ENCODE measurements around the gene MDM4. TPM values are rescaled to one million over a fixed set of nuclear protein-coding genes. Genes with fewer than 3 reads are reported as not detected.
A peak's percentile ranks its signal among the peaks of the same experiment; 100 is the strongest.

MDM4 gene
- total RNA-seq, 1 experiment from 2014 or later: 56.5 TPM

DNA sequence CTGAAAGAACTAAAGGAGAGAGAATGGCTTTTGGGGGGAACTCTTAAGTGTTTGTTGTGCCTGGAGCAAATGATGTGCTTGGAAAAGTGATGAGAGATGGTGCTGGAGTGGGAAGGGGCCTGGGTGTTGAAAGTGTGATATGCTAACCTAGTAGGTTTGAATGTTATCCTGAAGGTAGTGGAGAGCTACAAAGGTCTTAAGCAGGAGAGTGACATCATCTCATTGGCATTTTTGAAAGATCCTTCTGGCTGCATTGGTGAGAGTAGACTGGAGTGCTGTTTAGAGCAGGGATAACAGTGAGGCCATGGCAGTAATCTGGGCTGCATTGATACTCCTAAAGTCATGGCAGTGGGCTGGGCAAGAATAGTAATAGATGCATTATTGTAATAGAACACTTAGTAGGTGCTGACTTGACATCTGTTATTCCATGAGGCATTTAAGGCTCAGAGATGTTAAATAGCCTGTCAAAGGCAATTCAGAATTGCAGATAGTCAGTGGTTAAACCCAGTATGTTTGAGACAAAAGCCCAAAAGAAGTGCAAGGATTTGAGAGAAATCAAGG, 44.5 kb downstream of the MDM4 start:
- peaks cover 47% of the 10 kb centered on the region for H3K4me1 Mint-ChIP-seq (ENCODE audit: low read depth, unreplicated experiment)
- intact Hi-C loops (cut with micrococcal nuclease; ENCODE audit: unreplicated experiment): no loop called here
- H3K4me1 ChIP-seq: peaks cover 33% of the 10 kb centered on the region
- no peaks in the 10 kb centered on the region for H3K27me3 Mint-ChIP-seq (ENCODE audit: insufficient read depth, unreplicated experiment)
- BruUV-seq (replicated peaks): no TSS peak
- ChIA-PET CTCF (interaction anchor here (0.6 kb wide), 1 partner anchor 97 kb away, joined by 3 read pairs; no protein-coding TSS in a partner anchor), POLR2A (no interaction called here)
- DNase-seq: peak in 1 of 2 experiments; percentile 30
- H3K36me3 ChIP-seq (ENCODE audit: control insufficient read depth, insufficient read depth, low read length): no peaks in the 10 kb centered on the region; the same call in 1 of the 2 replicates
- no peak overlapping the region for H3K4me3 Mint-ChIP-seq (ENCODE audit: unreplicated experiment)
- H3K27ac Mint-ChIP-seq (ENCODE audit: unreplicated experiment): peak overlapping the region; percentile 9
- no peaks in the 10 kb centered on the region for H3K27me3 ChIP-seq (replicated peaks; ENCODE audit: control insufficient read depth, insufficient read depth, low read length)
- no peak overlapping the region for H3K4me3 ChIP-seq (ENCODE audit: low read depth, low read length)
- TF ChIP-seq CTCF (IDR thresholded peaks at IDR 0.05; ENCODE audit: insufficient read depth in 1 of 2, low read depth in 1 of 2, low read length in 1 of 2, severe bottlenecking in 1 of 2, unreplicated experiment in 1 of 2): no peak
- peaks cover 31% of the 10 kb centered on the region for H3K36me3 Mint-ChIP-seq (ENCODE audit: insufficient read depth, unreplicated experiment)
- no peaks in the 10 kb centered on the region for H3K9me3 ChIP-seq
- H3K9me3 Mint-ChIP-seq (ENCODE audit: unreplicated experiment): no peaks in the 10 kb centered on the region

DNA sequence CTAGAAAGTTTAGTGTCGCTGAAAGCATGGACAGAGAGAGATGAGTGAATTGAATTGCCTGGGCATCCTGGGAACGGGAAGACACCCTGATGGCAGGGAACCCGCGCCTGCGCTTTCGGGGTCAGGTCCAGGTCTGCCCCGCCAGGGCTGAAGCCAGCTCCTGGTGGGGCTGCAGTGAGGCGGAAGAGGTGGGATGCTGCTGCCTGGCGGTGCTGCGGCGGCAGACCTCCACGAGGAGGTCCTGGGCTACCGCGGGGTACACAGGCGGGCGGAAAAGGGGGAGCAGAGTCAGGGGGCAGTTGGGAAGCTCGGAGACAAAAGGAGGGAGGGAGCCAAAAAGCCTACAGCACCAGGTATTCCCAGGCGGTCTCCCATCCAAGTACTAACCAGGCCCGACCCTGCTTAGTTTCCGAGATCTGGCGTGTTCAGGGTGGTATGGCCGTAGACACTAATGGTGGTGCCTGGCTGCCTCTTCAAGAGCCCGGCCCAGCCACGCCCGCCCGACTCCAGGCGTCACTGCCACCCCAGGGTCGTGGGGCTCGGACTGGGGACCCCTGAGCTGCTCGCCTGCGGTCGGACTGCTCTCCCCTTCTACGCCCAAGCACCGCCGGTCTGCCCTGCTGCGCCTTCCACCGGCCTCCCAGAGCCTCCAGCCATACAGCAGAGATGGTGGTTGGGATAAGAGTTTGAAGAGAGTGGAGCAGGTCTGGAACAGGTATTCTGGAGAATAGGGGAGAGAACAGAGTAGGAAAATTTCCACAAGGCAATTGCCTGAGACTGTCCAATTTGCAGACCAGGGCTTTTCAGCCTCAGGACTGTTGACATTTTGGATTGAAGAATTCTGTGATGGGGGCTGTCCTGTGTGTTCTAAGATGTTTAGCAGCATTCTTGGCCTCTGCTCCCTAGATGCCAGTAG, 46.1 kb downstream of the MDM4 start:
- Histone ChIP-seq H3K4me3 (ENCODE audit: low read depth, low read length) (no peak overlapping the region), H3K36me3 (ENCODE audit: control insufficient read depth, insufficient read depth, low read length) (no peaks in the 10 kb centered on the region; the same call in 1 of the 2 replicates), H3K9me3 (no peaks in the 10 kb centered on the region), H3K27me3 (replicated peaks; ENCODE audit: control insufficient read depth, insufficient read depth, low read length) (no peaks in the 10 kb centered on the region), H3K4me1 (peaks cover 37% of the 10 kb centered on the region)
- Mint-ChIP-seq H3K4me3 (ENCODE audit: unreplicated experiment) (no peak overlapping the region), H3K4me1 (ENCODE audit: low read depth, unreplicated experiment) (peaks cover 55% of the 10 kb centered on the region), H3K27me3 (ENCODE audit: insufficient read depth, unreplicated experiment) (no peaks in the 10 kb centered on the region), H3K9me3 (ENCODE audit: unreplicated experiment) (no peaks in the 10 kb centered on the region), H3K27ac (ENCODE audit: unreplicated experiment) (peak overlapping the region; percentile 63), H3K36me3 (ENCODE audit: insufficient read depth, unreplicated experiment) (peaks cover 20% of the 10 kb centered on the region)
- ChIA-PET POLR2A (no interaction called here), CTCF (interaction anchor here (2.2 kb wide), 1 partner anchor 245 kb away, joined by 7 read pairs; no protein-coding TSS in a partner anchor)
- DNase-seq: no peak
- intact Hi-C loops (cut with micrococcal nuclease; ENCODE audit: unreplicated experiment): no loop called here
- TF ChIP-seq CTCF (IDR thresholded peaks at IDR 0.05; ENCODE audit: insufficient read depth in 1 of 2, low read depth in 1 of 2, low read length in 1 of 2, severe bottlenecking in 1 of 2, unreplicated experiment in 1 of 2): no peak
- no TSS peak for BruUV-seq (replicated peaks)

DNA sequence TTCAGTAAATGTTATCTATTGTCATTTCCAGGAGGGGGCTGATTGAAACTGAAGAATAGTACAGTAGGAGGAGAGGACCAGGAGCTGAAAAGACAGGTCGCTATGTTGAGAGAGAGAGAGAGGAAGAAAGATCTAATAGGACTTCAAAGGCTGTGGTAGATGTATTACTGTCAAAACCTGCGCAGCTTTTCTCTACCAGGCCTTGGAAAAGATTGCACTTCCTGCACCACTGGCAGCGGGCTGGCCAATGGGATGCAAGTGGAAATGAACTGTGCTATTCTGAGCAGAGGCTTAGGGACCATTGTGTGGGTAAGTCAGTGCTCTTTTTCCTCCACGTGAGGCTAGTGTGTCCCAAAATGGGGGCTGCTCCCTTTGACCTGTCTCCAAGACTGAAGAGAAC, 47.1 kb downstream of the MDM4 start:
- CTCF ChIA-PET: interaction anchor here (1.3 to 2.2 kb wide), 2 partner anchors 61 to 244 kb away, joined by 3 to 7 read pairs; no protein-coding TSS in a partner anchor
- intact Hi-C loops (cut with micrococcal nuclease; ENCODE audit: unreplicated experiment): no loop called here

More for the DNA sequence above, 47.1 kb downstream of the MDM4 start:
- H3K9me3 Mint-ChIP-seq (ENCODE audit: unreplicated experiment): no peaks in the 10 kb centered on the region
- no peaks in the 10 kb centered on the region for H3K9me3 ChIP-seq
- peaks cover 20% of the 10 kb centered on the region for H3K36me3 Mint-ChIP-seq (ENCODE audit: insufficient read depth, unreplicated experiment)
- H3K4me1 Mint-ChIP-seq (ENCODE audit: low read depth, unreplicated experiment): peaks cover 55% of the 10 kb centered on the region
- H3K4me3 Mint-ChIP-seq (ENCODE audit: unreplicated experiment): no peak overlapping the region
- no peaks in the 10 kb centered on the region; the same call in 1 of the 2 replicates for H3K36me3 ChIP-seq (ENCODE audit: control insufficient read depth, insufficient read depth, low read length)
- POLR2A ChIA-PET: no interaction called here
- no peaks in the 10 kb centered on the region for H3K27me3 Mint-ChIP-seq (ENCODE audit: insufficient read depth, unreplicated experiment)
- peaks cover 37% of the 10 kb centered on the region for H3K4me1 ChIP-seq
- no peak for DNase-seq
- no peak for TF ChIP-seq CTCF (IDR thresholded peaks at IDR 0.05; ENCODE audit: insufficient read depth in 1 of 2, low read depth in 1 of 2, low read length in 1 of 2, severe bottlenecking in 1 of 2, unreplicated experiment in 1 of 2)
- H3K4me3 ChIP-seq (ENCODE audit: low read depth, low read length): no peak overlapping the region
- H3K27ac Mint-ChIP-seq (ENCODE audit: unreplicated experiment): peak overlapping the region; percentile 8
- H3K27me3 ChIP-seq (replicated peaks; ENCODE audit: control insufficient read depth, insufficient read depth, low read length): no peaks in the 10 kb centered on the region
- no TSS peak for BruUV-seq (replicated peaks)
